Measurements from ENCODE around the gene B4GALT5. TPM values are rescaled to one million over a fixed set of nuclear protein-coding genes. Genes with fewer than 3 reads are reported as not detected.

B4GALT5 gene
- total RNA-seq, 1 donor from 2014 or later: 47.9 TPM

DNA sequence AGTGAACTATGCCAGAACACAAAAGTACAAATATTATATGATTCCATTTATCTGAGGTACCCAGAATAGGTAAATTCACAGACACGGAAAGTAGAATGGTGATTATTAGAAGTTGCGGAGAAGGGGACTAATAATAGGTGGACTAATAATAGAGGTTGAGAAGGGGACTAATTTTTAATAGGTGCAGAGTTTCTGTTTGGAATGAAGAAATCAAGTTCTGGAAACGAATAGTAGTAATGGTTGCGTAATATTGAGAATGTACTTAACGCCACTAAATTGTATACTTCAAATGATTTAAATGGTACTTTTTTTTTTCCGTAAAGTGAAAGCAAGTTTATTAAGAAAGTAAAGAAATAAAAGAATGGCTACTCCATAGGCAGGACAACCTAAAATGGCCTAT, 33.2 kb downstream of the B4GALT5 start:
- H3K9me3 Mint-ChIP-seq: peaks cover 3% of the 10 kb centered on the region
- no peak for DNase-seq (ENCODE audit: extremely low spot score, unreplicated experiment)
- H3K27ac Mint-ChIP-seq: no peak overlapping the region
- TF ChIP-seq, protein P1, sequence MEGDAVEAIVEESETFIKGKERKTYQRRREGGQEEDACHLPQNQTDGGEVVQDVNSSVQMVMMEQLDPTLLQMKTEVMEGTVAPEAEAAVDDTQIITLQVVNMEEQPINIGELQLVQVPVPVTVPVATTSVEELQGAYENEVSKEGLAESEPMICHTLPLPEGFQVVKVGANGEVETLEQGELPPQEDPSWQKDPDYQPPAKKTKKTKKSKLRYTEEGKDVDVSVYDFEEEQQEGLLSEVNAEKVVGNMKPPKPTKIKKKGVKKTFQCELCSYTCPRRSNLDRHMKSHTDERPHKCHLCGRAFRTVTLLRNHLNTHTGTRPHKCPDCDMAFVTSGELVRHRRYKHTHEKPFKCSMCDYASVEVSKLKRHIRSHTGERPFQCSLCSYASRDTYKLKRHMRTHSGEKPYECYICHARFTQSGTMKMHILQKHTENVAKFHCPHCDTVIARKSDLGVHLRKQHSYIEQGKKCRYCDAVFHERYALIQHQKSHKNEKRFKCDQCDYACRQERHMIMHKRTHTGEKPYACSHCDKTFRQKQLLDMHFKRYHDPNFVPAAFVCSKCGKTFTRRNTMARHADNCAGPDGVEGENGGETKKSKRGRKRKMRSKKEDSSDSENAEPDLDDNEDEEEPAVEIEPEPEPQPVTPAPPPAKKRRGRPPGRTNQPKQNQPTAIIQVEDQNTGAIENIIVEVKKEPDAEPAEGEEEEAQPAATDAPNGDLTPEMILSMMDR (conservative IDR thresholded peaks at IDR 0.05): no peak
- H3K27me3 Mint-ChIP-seq: no peaks in the 10 kb centered on the region
- no peak overlapping the region for H3K4me3 Mint-ChIP-seq
- H3K36me3 Mint-ChIP-seq: peaks cover 17% of the 10 kb centered on the region
- H3K4me1 Mint-ChIP-seq (ENCODE audit: unreplicated experiment): peaks cover 69% of the 10 kb centered on the region

DNA sequence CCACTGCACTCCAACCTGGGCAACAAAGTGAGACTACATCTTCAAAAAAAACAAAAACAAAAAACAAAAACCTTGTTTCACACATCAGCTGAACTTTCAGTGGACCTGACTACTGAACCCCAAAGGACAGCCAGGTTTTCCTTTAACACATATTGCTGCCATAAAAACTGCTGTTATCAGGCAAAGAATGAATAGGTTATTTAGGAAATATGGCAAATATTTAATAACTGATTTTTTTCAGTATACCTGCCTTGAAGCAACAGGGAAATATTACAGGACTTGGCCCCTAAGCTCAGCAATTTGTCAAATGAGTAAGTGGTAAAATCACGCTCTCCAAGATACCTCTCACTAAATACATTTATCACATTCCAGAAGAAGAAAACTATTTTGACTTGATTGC, 34.0 kb downstream of the B4GALT5 start:
- no peak overlapping the region for H3K4me3 Mint-ChIP-seq
- peak overlapping the region; percentile 4 for H3K27ac Mint-ChIP-seq
- no peaks in the 10 kb centered on the region for H3K27me3 Mint-ChIP-seq
- peaks cover 3% of the 10 kb centered on the region for H3K9me3 Mint-ChIP-seq
- peaks cover 65% of the 10 kb centered on the region for H3K4me1 Mint-ChIP-seq (ENCODE audit: unreplicated experiment)
- peaks cover 17% of the 10 kb centered on the region for H3K36me3 Mint-ChIP-seq
- DNase-seq (ENCODE audit: extremely low spot score, unreplicated experiment): no peak
- TF ChIP-seq, protein P1 (conservative IDR thresholded peaks at IDR 0.05): no peak

DNA sequence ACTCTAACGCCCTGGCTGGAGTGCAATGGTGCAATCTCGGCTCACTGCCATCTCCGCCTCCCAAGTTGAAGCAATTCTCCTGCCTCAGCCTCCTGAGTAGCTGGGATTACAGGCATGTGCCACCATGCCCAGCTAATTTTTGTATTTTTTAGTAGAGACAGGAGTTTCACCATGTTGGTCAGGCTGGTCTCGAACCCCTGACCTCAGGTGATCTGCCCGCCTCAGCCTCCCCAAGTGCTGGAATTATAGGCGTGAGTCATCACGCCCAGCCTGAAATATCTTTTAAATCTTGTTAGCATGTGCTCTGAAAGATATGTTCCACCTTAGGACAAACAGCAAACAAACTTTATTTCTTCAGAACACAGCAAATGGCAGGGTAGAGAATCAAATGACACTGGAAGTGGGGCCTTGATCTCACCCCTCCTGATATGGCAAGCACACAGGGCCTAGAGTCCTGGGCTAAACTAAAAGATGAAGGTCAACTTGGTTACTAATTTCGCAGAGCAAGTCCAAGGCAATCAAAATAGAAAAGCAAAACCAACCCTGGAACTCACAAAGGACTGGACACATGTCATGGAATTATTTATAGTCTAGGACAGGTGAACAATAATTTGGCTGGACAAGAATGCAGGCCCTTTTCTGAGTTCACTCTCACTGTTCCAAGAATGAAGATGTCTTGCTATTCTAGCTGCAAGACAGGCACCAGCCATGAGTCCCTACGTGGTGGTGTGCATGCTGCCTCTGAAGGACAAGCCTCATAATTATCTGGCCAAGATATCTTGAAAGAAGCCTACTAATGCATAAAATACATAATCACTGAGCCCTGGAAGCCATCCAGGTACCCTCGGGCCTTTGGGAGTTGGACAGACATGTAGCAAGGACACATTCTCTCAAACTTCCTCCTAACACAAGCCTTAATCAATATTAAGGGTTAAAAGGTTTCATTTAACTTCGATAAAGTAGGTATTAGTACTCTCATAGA, 35.6 kb downstream of the B4GALT5 start:
- Mint-ChIP-seq H3K4me3 (peak overlapping the region; percentile 20), H3K36me3 (peaks cover 17% of the 10 kb centered on the region), H3K4me1 (ENCODE audit: unreplicated experiment) (peaks cover 71% of the 10 kb centered on the region), H3K27ac (peak overlapping the region; percentile 73), H3K9me3 (peaks cover 3% of the 10 kb centered on the region), H3K27me3 (no peaks in the 10 kb centered on the region)
- DNase-seq (ENCODE audit: extremely low spot score, unreplicated experiment): no peak
- TF ChIP-seq, protein P1 (conservative IDR thresholded peaks at IDR 0.05): no peak

DNA sequence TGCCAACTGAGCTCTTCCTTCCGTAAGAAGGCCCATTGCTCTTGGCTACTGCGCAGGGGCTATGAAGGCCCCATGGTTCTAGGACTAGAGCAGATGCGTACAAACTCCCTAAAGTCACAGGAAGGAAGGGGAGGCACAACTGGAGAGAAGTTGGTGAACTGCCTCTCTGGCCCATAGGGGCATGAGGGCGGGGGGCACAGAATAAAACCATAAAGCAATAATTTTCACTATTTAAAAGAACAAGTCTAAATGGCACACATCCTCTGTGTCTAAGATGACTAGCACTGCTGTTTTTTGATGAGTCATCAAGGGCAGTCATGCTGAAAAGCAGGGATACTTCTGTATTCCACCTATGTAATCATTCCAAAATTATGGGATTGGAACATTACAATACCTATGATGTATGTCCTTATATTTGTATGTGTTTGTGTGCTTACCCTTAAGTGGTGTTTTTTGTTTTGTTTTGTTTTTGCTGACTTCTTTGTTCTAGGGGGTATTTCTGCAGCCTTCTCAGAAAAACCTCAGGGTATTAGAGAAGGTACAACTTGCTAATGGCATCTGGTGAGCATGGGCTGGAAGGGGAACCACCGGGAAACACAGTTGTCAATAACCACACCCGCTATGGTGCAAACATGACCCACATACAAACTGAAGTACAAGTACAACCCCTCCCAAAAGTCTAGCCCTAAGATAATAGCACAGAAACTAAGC, 36.9 kb downstream of the B4GALT5 start:
- Mint-ChIP-seq H3K4me1 (ENCODE audit: unreplicated experiment) (peaks cover 73% of the 10 kb centered on the region), H3K4me3 (peak overlapping the region; percentile 20), H3K27ac (peak overlapping the region; percentile 72), H3K27me3 (no peaks in the 10 kb centered on the region), H3K36me3 (peaks cover 10% of the 10 kb centered on the region), H3K9me3 (peaks cover 3% of the 10 kb centered on the region)
- no peak for DNase-seq (ENCODE audit: extremely low spot score, unreplicated experiment)
- TF ChIP-seq, protein P1 (conservative IDR thresholded peaks at IDR 0.05): no peak

DNA sequence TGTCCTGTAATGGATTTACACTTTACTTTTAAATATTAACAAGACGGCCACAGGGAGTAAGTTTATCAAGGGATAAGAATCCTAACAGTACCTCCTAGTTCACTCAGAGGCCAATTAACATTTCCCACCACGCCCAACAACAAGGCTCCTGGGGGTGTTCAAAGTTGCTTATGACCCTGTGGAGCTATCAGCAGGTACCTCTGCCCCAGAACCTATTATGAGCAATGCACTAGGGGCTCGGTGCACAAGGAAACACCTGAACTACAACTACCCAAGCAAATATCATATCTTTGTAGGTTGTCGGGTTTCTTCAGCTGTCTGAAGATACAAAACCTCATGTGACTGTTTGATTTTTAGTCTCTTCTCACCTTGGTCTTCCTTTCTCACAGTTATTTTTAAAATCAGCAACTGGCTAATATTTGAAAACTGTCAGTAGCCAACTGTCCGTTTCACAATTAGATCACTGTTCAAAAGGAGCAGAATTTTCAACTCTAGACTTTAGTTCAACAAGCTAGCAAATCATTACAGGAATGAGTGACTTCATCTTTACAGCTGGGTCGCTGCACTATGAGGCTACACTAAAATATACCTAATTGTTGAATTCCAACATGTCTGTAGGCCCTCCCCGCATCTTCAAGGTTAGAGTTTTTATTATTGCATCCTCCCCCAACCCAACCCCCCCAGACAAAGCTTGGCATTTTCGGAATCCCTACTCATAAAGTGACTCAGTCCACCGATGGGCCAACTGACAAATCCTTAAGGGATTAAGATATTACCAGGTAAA, 38.1 kb downstream of the B4GALT5 start:
- peak overlapping the region; percentile 85 for H3K27ac Mint-ChIP-seq
- no peak for DNase-seq (ENCODE audit: extremely low spot score, unreplicated experiment)

More for the DNA sequence above, 38.1 kb downstream of the B4GALT5 start:
- no peaks in the 10 kb centered on the region for H3K9me3 Mint-ChIP-seq
- no peaks in the 10 kb centered on the region for H3K27me3 Mint-ChIP-seq
- TF ChIP-seq, protein P1 (conservative IDR thresholded peaks at IDR 0.05): no peak
- peaks cover 5% of the 10 kb centered on the region for H3K36me3 Mint-ChIP-seq
- H3K4me3 Mint-ChIP-seq: peak overlapping the region; percentile 37
- H3K4me1 Mint-ChIP-seq (ENCODE audit: unreplicated experiment): peaks cover 71% of the 10 kb centered on the region

All from type B pancreatic cell (in vitro differentiated cells).